Activated CD8-positive, alpha-beta T cell treated with anti-CD3 and anti-CD28 coated beads for 36 hours (primary cell): ENCODE results near the gene CLIC3. TPM values are rescaled to one million over a fixed set of nuclear protein-coding genes. Genes with fewer than 3 reads are reported as not detected.

Experiments used
- ATAC-seq: fragments of 200-7000 bp; cut with Tn5 transposase; one replicate; pipeline ENCODE4 v1.10.0; 2021; ENCODE audit warnings: mild to moderate bottlenecking, moderate library complexity
- CTCF ChIA-PET: fragments of 350-600 bp; sonication (Branson Sonifier 250); formaldehyde crosslinking; loops from one replicate; lab custom pipeline; 2021; ENCODE audit warnings: antibody characterized with exemption; lab: Charles Lee
- POLR2A ChIA-PET: fragments of 350-600 bp; sonication (Branson Sonifier 250); formaldehyde crosslinking; loops from one replicate; lab custom pipeline; 2021; ENCODE audit warnings: antibody characterized with exemption; lab: Charles Lee
- DNase-seq: peaks from one replicate; pipeline ENCODE4 v3.0.0-alpha.2; 2020
- H3K27ac Mint-ChIP-seq: one replicate; pipeline ENCODE4 v1.8.0; 2021; ENCODE audit warnings: mild to moderate bottlenecking, mixed read lengths
- H3K27me3 Mint-ChIP-seq: one replicate; pipeline ENCODE4 v1.8.0; 2021; ENCODE audit warnings: mixed read lengths
- H3K36me3 Mint-ChIP-seq: one replicate; pipeline ENCODE4 v1.8.0; 2021; ENCODE audit warnings: low read depth, mixed read lengths
- H3K4me1 Mint-ChIP-seq: one replicate; pipeline ENCODE4 v1.8.0; 2021; ENCODE audit warnings: low read depth, mixed read lengths
- H3K4me3 Mint-ChIP-seq: one replicate; pipeline ENCODE4 v1.8.0; 2021; ENCODE audit warnings: mild to moderate bottlenecking, moderate library complexity, mixed read lengths
- H3K9me3 Mint-ChIP-seq: one replicate; pipeline ENCODE4 v1.8.0; 2021; ENCODE audit warnings: mixed read lengths
- intact Hi-C: fragments of 100-400 bp; cut with micrococcal nuclease; formaldehyde crosslinking; loops from one replicate; pipeline ENCODE4 v1.10.0; 2022
- total RNA-seq, 2 experiments: library from RNA; stranded (reverse); gene quantifications; one replicate each; pipeline ENCODE4 v1.2.3, GENCODE V29; 2021
- TF ChIP-seq, protein P1 (sequence below): fragments of 200-600 bp; IDR thresholded peaks from one replicate; pipeline ENCODE4 v1.8.0; 2022; ENCODE audit warnings: antibody characterized with exemption, mild to moderate bottlenecking

Gene CLIC3
- total RNA-seq, 2 experiments from 2014 or later, result not detected

DNA sequence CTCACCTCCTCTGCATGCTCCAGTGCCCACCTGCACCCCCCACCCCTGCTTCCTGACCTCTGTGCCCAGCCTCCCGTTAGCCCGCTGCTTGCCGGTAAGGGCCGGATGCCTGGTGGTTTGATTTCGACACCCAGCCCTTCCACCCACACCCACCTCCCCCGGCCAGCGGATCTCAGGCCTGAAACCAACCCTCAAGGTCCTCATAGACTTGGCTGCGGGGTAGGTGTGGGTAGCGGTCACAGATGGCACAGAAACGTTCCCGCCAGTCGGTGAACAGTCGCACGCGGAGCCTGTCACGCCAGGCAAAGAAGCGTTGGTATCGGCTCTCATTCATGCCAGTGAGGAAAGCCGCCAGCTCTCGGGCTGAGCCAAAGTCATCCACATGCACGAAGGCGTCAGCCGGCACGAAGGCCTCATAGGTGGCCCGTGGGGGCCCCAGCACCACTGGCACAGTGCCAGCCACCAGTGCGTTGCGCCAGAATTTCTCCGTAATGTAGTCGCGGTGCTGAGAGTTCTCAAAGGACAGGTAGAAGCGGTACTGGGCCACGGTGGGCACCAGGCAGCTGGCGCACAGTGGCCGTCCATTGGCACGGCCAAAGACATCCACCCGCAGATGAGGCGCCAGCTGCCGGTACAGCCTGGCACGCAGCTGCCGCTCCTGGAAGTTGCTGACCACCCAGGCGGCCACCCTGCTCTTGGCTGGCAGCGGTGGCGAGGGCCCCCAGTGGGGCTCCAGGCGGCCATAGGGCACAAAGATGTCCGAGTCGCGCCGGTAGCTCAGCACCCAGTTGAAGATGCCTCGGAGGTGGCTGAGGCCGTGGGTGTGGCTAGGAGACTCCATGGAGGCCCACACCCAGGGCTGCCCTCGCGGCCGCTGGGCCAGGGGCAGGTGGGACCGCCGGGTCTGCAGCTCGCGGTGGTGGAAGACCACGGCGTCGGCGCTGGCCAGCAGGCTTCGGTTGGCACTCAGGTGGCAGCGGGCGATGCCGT lies 34.5 kb upstream of the CLIC3 start:
- H3K4me1 Mint-ChIP-seq, result peaks cover 54% of the 10 kb centered on the region
- ATAC-seq (no peak), DNase-seq (peak; percentile 76)
- no peaks in the 10 kb centered on the region for H3K27me3 Mint-ChIP-seq
- peak overlapping the region; percentile 55 for H3K27ac Mint-ChIP-seq
- no peaks in the 10 kb centered on the region for H3K36me3 Mint-ChIP-seq
- no peak overlapping the region for H3K4me3 Mint-ChIP-seq
- no peaks in the 10 kb centered on the region for H3K9me3 Mint-ChIP-seq
- ChIA-PET CTCF (interaction anchor here (1.3 to 8.3 kb wide), 13 partner anchors 8 to 242 kb away, joined by 3 to 109 read pairs (median 8); partner anchors contain the start of genes NPDC1, PAXX and SAPCD2), POLR2A (interaction anchor here (0.7 to 1.9 kb wide), 3 partner anchors 16 to 89 kb away, joined by 3 to 7 read pairs (median 6); partner anchors contain the start of gene NPDC1)
- intact Hi-C loops, result no loop called here
- TF ChIP-seq, protein P1, sequence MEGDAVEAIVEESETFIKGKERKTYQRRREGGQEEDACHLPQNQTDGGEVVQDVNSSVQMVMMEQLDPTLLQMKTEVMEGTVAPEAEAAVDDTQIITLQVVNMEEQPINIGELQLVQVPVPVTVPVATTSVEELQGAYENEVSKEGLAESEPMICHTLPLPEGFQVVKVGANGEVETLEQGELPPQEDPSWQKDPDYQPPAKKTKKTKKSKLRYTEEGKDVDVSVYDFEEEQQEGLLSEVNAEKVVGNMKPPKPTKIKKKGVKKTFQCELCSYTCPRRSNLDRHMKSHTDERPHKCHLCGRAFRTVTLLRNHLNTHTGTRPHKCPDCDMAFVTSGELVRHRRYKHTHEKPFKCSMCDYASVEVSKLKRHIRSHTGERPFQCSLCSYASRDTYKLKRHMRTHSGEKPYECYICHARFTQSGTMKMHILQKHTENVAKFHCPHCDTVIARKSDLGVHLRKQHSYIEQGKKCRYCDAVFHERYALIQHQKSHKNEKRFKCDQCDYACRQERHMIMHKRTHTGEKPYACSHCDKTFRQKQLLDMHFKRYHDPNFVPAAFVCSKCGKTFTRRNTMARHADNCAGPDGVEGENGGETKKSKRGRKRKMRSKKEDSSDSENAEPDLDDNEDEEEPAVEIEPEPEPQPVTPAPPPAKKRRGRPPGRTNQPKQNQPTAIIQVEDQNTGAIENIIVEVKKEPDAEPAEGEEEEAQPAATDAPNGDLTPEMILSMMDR, result no peak

DNA sequence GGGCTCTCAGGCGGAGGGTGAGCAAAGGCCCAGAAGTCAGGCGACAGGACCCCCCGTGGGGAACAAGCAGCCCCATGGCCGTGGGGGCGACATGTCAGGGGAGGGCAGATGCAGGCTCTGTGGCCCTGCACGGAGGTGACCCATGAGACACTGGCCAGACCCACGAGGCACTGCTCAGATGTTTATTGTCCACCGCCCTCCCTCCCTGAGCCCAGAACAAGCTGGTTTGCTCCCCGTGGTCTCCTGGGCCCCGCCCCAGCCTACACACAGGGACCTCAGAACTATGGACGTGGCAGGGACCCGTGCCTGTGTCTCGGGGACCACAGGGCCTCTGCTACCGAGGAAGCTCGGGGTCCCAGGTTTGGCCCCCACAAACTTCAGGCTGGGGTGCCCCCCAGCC lies 33.6 kb upstream of the CLIC3 start:
- intact Hi-C loops, result no loop called here
- Mint-ChIP-seq H3K4me3 (no peak overlapping the region), H3K4me1 (peaks cover 53% of the 10 kb centered on the region), H3K9me3 (no peaks in the 10 kb centered on the region), H3K27ac (peak overlapping the region; percentile 32), H3K27me3 (no peaks in the 10 kb centered on the region), H3K36me3 (no peaks in the 10 kb centered on the region)
- DNase-seq, result no peak
- CTCF ChIA-PET, result interaction anchor here (0.6 to 8.3 kb wide), 42 partner anchors 9 to 246 kb away, joined by 3 to 109 read pairs (median 6); partner anchors contain the start of genes AJM1, C8G, CLIC3 and FBXW5
- ATAC-seq, result no peak
- TF ChIP-seq, protein P1, result no peak
- POLR2A ChIA-PET, result interaction anchor here (0.7 to 1.9 kb wide), 3 partner anchors 17 to 90 kb away, joined by 3 to 7 read pairs (median 6); partner anchors contain the start of gene NPDC1

- Mint-ChIP-seq H3K9me3 (no peaks in the 10 kb centered on the region), H3K36me3 (no peaks in the 10 kb centered on the region), H3K27ac (peak overlapping the region; percentile 32), H3K4me1 (peaks cover 46% of the 10 kb centered on the region), H3K4me3 (peak overlapping the region; percentile 63), H3K27me3 (no peaks in the 10 kb centered on the region)
- DNase-seq (peak; percentile 84), ATAC-seq (peak; percentile 53)
- ChIA-PET CTCF (interaction anchor here (0.6 to 8.3 kb wide), 51 partner anchors 8 to 251 kb away, joined by 3 to 109 read pairs (median 5); partner anchors contain the start of genes AJM1, C8G, CLIC3 and FBXW5), POLR2A (interaction anchor here (0.6 to 1.9 kb wide), 3 partner anchors 18 to 253 kb away, joined by 3 to 6 read pairs (median 3); partner anchors contain the start of genes MAN1B1 and NPDC1)
- TF ChIP-seq, protein P1, result peak; percentile 65
- intact Hi-C loops, result no loop called here
Measured at GRCh38 chr9:137029058-137029936, 32.9 kb upstream of the CLIC3 start.

DNA sequence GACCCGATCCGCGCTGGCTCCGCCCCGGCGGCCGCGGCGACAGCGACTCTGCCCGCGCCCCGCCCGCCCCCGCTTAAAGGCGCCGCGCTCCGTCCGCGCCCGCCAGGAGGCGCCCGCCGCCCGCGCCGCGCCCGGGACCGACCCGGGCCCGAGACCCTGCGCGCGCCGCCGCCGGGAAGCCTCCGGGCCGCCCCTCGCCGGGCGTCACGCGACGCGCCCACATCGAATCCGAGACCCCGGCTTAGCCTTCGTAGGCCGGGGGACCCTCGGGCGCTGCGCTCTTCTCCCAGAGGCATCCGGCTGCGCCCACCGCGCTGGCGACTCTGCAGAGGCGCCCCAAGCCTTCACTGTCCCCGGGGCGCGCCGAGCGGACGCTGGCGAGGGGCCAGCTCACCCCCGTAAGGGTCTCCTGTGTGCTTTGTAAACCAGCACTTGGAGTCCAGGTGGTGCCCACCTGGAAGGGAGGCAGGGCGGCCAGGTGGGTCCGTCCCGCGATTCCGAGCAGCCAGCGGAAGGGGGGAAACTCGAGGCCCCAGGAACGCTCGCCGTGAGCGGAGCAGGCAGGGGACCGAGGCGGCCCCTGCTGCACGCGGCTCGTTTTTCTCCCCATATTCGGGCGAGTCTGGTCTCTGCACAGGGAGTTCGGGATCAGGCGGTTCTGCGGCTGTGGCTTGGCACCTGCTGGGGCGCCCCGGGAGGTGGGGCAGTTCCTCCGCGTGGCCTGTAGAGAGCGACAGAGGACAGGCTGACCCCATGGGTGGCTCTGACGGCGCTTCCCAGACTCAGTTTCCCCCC lies 32.1 kb upstream of the CLIC3 start:
- no peaks in the 10 kb centered on the region for H3K27me3 Mint-ChIP-seq
- TF ChIP-seq, protein P1, result peak; percentile 32
- no peaks in the 10 kb centered on the region for H3K36me3 Mint-ChIP-seq
- POLR2A ChIA-PET, result interaction anchor here (0.6 to 1.9 kb wide), 2 partner anchors 18 to 58 kb away, joined by 3 to 6 read pairs; partner anchors contain the start of genes MAN1B1 and NPDC1
- intact Hi-C loops, result no loop called here
- peaks cover 43% of the 10 kb centered on the region for H3K4me1 Mint-ChIP-seq
- peak overlapping the region; percentile 25 for H3K27ac Mint-ChIP-seq
- peak overlapping the region; percentile 63 for H3K4me3 Mint-ChIP-seq
- DNase-seq (peak; percentile 72), ATAC-seq (peak; percentile 55)
- H3K9me3 Mint-ChIP-seq, result no peaks in the 10 kb centered on the region
- CTCF ChIA-PET, result interaction anchor here (0.6 to 8.3 kb wide), 37 partner anchors 7 to 250 kb away, joined by 3 to 109 read pairs (median 6); partner anchors contain the start of genes AJM1, C8G, CLIC3 and MAN1B1
